NCI-H1092 (cell line): ENCODE results near the gene TRIM47.

Experiments
- DNase-seq: peaks from one replicate; lab custom pipeline; 2025; lab: John Stamatoyannopoulos, UW

The TRIM47 gene

GRCh38 chr17:75909051-75909811 lies 30.9 kb upstream of the TRIM47 start:
- peak; percentile 78 for DNase-seq

GRCh38 chr17:75908201-75908600 lies 29.8 kb upstream of the TRIM47 start:
- no peak for DNase-seq

GRCh38 chr17:75906143-75906884 lies 27.9 kb upstream of the TRIM47 start:
- DNase-seq: no peak

GRCh38 chr17:75904749-75905521 lies 26.6 kb upstream of the TRIM47 start, which contains the start of gene MRPL38:
Gene MRPL38 (minus strand): TSS chr17:75904884. CDS start chr17:75904875, 9 bp downstream.
- peak; percentile 91 for DNase-seq

GRCh38 chr17:75902406-75902805 lies 24.0 kb upstream of the TRIM47 start:
- no peak for DNase-seq

GRCh38 chr17:75901727-75902126 lies 23.3 kb upstream of the TRIM47 start:
- DNase-seq: no peak

GRCh38 chr17:75900691-75901533 lies 22.5 kb upstream of the TRIM47 start:
- DNase-seq: no peak

- DNase-seq: no peak
Measured at GRCh38 chr17:75899767-75900468, 21.5 kb upstream of the TRIM47 start.

- DNase-seq: no peak
Measured at GRCh38 chr17:75899353-75899752, 21.0 kb upstream of the TRIM47 start.

GRCh38 chr17:75898791-75899190 lies 20.4 kb upstream of the TRIM47 start:
- no peak for DNase-seq

GRCh38 chr17:75898065-75898464 lies 19.7 kb upstream of the TRIM47 start:
- no peak for DNase-seq

GRCh38 chr17:75897160-75898019 lies 19.0 kb upstream of the TRIM47 start:
- DNase-seq: no peak

- peak; percentile 59 for DNase-seq
Measured at GRCh38 chr17:75896415-75897159, 18.2 kb upstream of the TRIM47 start, which contains the start of gene TRIM65. Gene TRIM65 (minus strand): TSS chr17:75896951. CDS start chr17:75896937, 14 bp downstream.

GRCh38 chr17:75895370-75896155 lies 17.2 kb upstream of the TRIM47 start:
- no peak for DNase-seq

GRCh38 chr17:75894049-75894733 lies 15.8 kb upstream of the TRIM47 start:
- no peak for DNase-seq

- no peak for DNase-seq
Measured at GRCh38 chr17:75893305-75894048, 15.1 kb upstream of the TRIM47 start.
